GM12878 (cell line): ENCODE data around the gene UBE2QL1.

Source experiments
- EGR1 ChIP-seq, 2 experiments: IDR thresholded peaks; 1 replicate in 1 of 2; 2 replicates in 1 of 2; pipeline ENCODE4 v1.6.1; 2011 to 2012; ENCODE audit warnings: low read depth in 2 of 2, low read length in 2 of 2, borderline replicate concordance in 1 of 2, mild to moderate bottlenecking in 1 of 2, moderate library complexity in 1 of 2
- ESRRA ChIP-seq: IDR thresholded peaks from 2 replicates; pipeline ENCODE4 v1.6.1; 2012; ENCODE audit warnings: mild to moderate bottlenecking, low read length, improper control_type of control experiment
- EZH2 ChIP-seq: IDR thresholded peaks from 2 replicates; pipeline ENCODE4 v1.6.1; 2012; ENCODE audit warnings: low read depth, mild to moderate bottlenecking, control low read depth, inconsistent platforms, low read length, borderline replicate concordance; ENCODE audit not compliant: control insufficient read depth
- FOXK2 ChIP-seq: fragments of 450-650 bp; IDR thresholded peaks from 2 replicates; pipeline ENCODE4 v1.6.1; 2017; ENCODE audit warnings: mild to moderate bottlenecking, moderate library complexity
- KDM1A ChIP-seq: fragments of 200-600 bp; sonication (generic); IDR thresholded peaks from 2 replicates; pipeline ENCODE4 v1.6.1; 2016; ENCODE audit warnings: borderline replicate concordance
- NR2C1 ChIP-seq: fragments of 450-650 bp; IDR thresholded peaks from 2 replicates; pipeline ENCODE4 v1.6.1; 2017; ENCODE audit warnings: antibody characterized with exemption, mild to moderate bottlenecking, moderate library complexity
- NR2C2 ChIP-seq: IDR thresholded peaks from 2 replicates; pipeline ENCODE4 v1.6.1; 2011; ENCODE audit warnings: borderline replicate concordance, low read depth; ENCODE audit not compliant: control insufficient read depth, insufficient read length
- POLR2A ChIP-seq: IDR thresholded peaks from 2 replicates; pipeline ENCODE4 v1.6.1; 2011; ENCODE audit warnings: low read depth, mild to moderate bottlenecking, low read length
- TF ChIP-seq, protein P1 (sequence below), 3 experiments: IDR thresholded peaks in 2 of 3; conservative IDR thresholded peaks in 1 of 3; 2 replicates each; pipeline ENCODE4 v1.5.1; 2011; ENCODE audit warnings: low read depth in 3 of 3, low read length in 3 of 3, mild to moderate bottlenecking in 3 of 3, control low read depth in 2 of 3, moderate library complexity in 2 of 3, inconsistent platforms in 1 of 3, mixed read lengths in 1 of 3; ENCODE audit not compliant: control insufficient read depth in 2 of 3, insufficient read depth in 1 of 3; ENCODE audit errors: extremely low read depth in 1 of 3

DNA sequence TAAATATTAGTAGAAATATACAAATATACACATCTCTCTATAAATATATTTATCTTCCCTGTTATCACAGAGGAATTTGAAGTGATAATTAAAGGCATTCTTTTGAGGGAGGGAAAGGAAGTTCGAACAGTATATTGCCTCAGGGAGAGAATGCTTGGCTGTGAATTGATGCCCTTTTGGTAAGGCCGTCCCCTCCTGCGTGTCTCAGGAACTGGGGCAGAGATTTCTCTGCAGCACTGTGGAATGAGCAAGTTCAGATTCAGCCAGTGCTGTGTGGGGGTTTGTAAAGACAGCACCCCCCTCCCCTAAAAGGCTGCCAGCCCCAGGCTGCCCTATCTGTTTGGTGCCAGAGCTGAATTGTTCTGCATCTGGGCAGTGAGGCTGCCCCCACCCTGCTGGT is 42.0 kb downstream of the UBE2QL1 start:
- TF ChIP-seq, protein P1, sequence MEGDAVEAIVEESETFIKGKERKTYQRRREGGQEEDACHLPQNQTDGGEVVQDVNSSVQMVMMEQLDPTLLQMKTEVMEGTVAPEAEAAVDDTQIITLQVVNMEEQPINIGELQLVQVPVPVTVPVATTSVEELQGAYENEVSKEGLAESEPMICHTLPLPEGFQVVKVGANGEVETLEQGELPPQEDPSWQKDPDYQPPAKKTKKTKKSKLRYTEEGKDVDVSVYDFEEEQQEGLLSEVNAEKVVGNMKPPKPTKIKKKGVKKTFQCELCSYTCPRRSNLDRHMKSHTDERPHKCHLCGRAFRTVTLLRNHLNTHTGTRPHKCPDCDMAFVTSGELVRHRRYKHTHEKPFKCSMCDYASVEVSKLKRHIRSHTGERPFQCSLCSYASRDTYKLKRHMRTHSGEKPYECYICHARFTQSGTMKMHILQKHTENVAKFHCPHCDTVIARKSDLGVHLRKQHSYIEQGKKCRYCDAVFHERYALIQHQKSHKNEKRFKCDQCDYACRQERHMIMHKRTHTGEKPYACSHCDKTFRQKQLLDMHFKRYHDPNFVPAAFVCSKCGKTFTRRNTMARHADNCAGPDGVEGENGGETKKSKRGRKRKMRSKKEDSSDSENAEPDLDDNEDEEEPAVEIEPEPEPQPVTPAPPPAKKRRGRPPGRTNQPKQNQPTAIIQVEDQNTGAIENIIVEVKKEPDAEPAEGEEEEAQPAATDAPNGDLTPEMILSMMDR (IDR thresholded peaks at IDR 0.05 in 2 of 3, conservative IDR thresholded peaks at IDR 0.05 in 1 of 3; ENCODE audit: control insufficient read depth in 2 of 3, extremely low read depth in 1 of 3, insufficient read depth in 1 of 3, low read depth in 3 of 3, low read length in 3 of 3): no peak
- TF ChIP-seq FOXK2 (no peak), ESRRA (no peak), NR2C2 (no peak), EGR1 (IDR thresholded peaks at IDR 0.05; ENCODE audit: borderline replicate concordance in 1 of 2, low read depth in 2 of 2, low read length in 2 of 2) (no peak), KDM1A (no peak), POLR2A (no peak), NR2C1 (no peak), EZH2 (no peak)
